Measurements from ENCODE around the gene SBF2.
"Not testable (repeated sequence)": the region's sequence is repeated elsewhere in the genome, so short reads cannot be mapped to it uniquely, and the experiment has no call there.

The SBF2 gene

GRCh38 chr11:9952511-9953196, 341.4 kb downstream of the SBF2 start:
- no peak for DNase-seq (ENCODE audit: low spot score)

GRCh38 chr11:9951807-9952206, 342.2 kb downstream of the SBF2 start:
- DNase-seq (ENCODE audit: low spot score), result no peak

- DNase-seq (ENCODE audit: low spot score), result no peak
Measured at GRCh38 chr11:9950462-9950861, 343.6 kb downstream of the SBF2 start.

GRCh38 chr11:9947231-9947864, 346.7 kb downstream of the SBF2 start:
- DNase-seq (ENCODE audit: low spot score), result no peak

GRCh38 chr11:9945680-9946079, 348.3 kb downstream of the SBF2 start:
- not testable (repeated sequence) for DNase-seq (ENCODE audit: low spot score)

GRCh38 chr11:9943386-9944110, 350.5 kb downstream of the SBF2 start:
- DNase-seq (ENCODE audit: low spot score), result no peak

- DNase-seq (ENCODE audit: low spot score), result no peak
Measured at GRCh38 chr11:9941991-9942390, 352.0 kb downstream of the SBF2 start.

GRCh38 chr11:9939150-9939549, 354.9 kb downstream of the SBF2 start:
- not testable (repeated sequence) for DNase-seq (ENCODE audit: low spot score)

GRCh38 chr11:9936754-9937153, 357.3 kb downstream of the SBF2 start:
- DNase-seq (ENCODE audit: low spot score), result no peak

GRCh38 chr11:9932843-9933242, 361.2 kb downstream of the SBF2 start:
- not testable (repeated sequence) for DNase-seq (ENCODE audit: low spot score)

- DNase-seq (ENCODE audit: low spot score), result not testable (repeated sequence)
Measured at GRCh38 chr11:9930562-9931331, 363.3 kb downstream of the SBF2 start.

GRCh38 chr11:9927670-9928069, 366.3 kb downstream of the SBF2 start:
- DNase-seq (ENCODE audit: low spot score), result no peak

GRCh38 chr11:9923280-9923679, 370.7 kb downstream of the SBF2 start:
- DNase-seq (ENCODE audit: low spot score), result no peak

GRCh38 chr11:9922806-9923205, 371.2 kb downstream of the SBF2 start:
- peak; percentile 25 for DNase-seq (ENCODE audit: low spot score)

GRCh38 chr11:9916480-9916879, 377.5 kb downstream of the SBF2 start:
- no peak for DNase-seq (ENCODE audit: low spot score)

- no peak for DNase-seq (ENCODE audit: low spot score)
Measured at GRCh38 chr11:9914064-9914463, 380.0 kb downstream of the SBF2 start.

- peak; percentile 90 for DNase-seq (ENCODE audit: low spot score)
Measured at GRCh38 chr11:9905960-9906791, 387.8 kb downstream of the SBF2 start.

GRCh38 chr11:9905501-9905951, 388.5 kb downstream of the SBF2 start:
- no peak for DNase-seq (ENCODE audit: low spot score)

- DNase-seq (ENCODE audit: low spot score), result no peak
Measured at GRCh38 chr11:9903579-9903978, 390.4 kb downstream of the SBF2 start.

GRCh38 chr11:9901943-9902342, 392.1 kb downstream of the SBF2 start:
- no peak for DNase-seq (ENCODE audit: low spot score)

GRCh38 chr11:9900253-9900652, 393.8 kb downstream of the SBF2 start:
- DNase-seq (ENCODE audit: low spot score), result peak; percentile 76

Data from kidney tubule cell (primary cell).